Activated T-cell treated with anti-CD3 and anti-CD28 coated beads, Interleukin-2, amount 50 U/mL, for 72 hours (primary cell): ENCODE data around the gene MARVELD2. TPM values are rescaled to one million over a fixed set of nuclear protein-coding genes. Genes with fewer than 3 reads are reported as not detected.
"Not testable (repeated sequence)": the region's sequence is repeated elsewhere in the genome, so short reads cannot be mapped to it uniquely, and the experiment has no call there.

Source experiments
- ATAC-seq, 2 donors: fragments of 150-1000 bp; cut with Tn5 transposase; replicated peaks in 1 of 2; 2 replicates each; pipeline ENCODE4 v1.10.0; 2021; ENCODE audit warnings: moderate library complexity in 2 of 2, mild to moderate bottlenecking in 1 of 2
- DNase-seq, 2 donors: peaks; one replicate each; pipeline ENCODE4 v3.0.0; 2021 to 2022; ENCODE audit warnings: mixed read lengths in 1 of 2
- H3K27ac Mint-ChIP-seq: one replicate; pipeline ENCODE4 v1.8.0; 2022; ENCODE audit warnings: mild to moderate bottlenecking, moderate library complexity, mixed read lengths
- H3K27me3 Mint-ChIP-seq: one replicate; pipeline ENCODE4 v1.8.0; 2022; ENCODE audit warnings: low read depth, mixed read lengths
- H3K36me3 Mint-ChIP-seq, 2 donors: one replicate each; pipeline ENCODE4 v1.8.0; 2022; ENCODE audit warnings: mixed read lengths in 2 of 2, mild to moderate bottlenecking in 1 of 2; ENCODE audit not compliant: insufficient read depth in 2 of 2
- H3K4me1 Mint-ChIP-seq: one replicate; pipeline ENCODE4 v1.8.0; 2022; ENCODE audit warnings: low read depth, mixed read lengths
- H3K4me3 Mint-ChIP-seq, 2 donors: one replicate each; pipeline ENCODE4 v1.8.0; 2022; ENCODE audit warnings: mild to moderate bottlenecking in 2 of 2, mixed read lengths in 2 of 2, moderate library complexity in 2 of 2
- H3K9me3 Mint-ChIP-seq, 2 donors: one replicate each; pipeline ENCODE4 v1.8.0; 2022; ENCODE audit warnings: mixed read lengths in 2 of 2
- total RNA-seq, 2 donors: library from RNA; stranded (reverse); gene quantifications; one replicate each; pipeline ENCODE4 v1.2.3, GENCODE V29; 2022

The MARVELD2 gene
- total RNA-seq, 2 donors from 2014 or later: 0.74 to 0.76 TPM

GRCh38 chr5:69416699-69417098 lies 1.8 kb downstream of the MARVELD2 start:
- H3K36me3 Mint-ChIP-seq: peaks cover 0 to 5% of the 10 kb centered on the region in 2 donors

GRCh38 chr5:69418554-69418953 lies 3.6 kb downstream of the MARVELD2 start:
- peaks cover 8% of the 10 kb centered on the region for H3K4me1 Mint-ChIP-seq
- no peaks in the 10 kb centered on the region for H3K27me3 Mint-ChIP-seq
- DNase-seq (no peak), ATAC-seq (no peak)
- H3K36me3 Mint-ChIP-seq: peaks cover 0 to 4% of the 10 kb centered on the region in 2 donors
- H3K27ac Mint-ChIP-seq: no peak overlapping the region
- H3K9me3 Mint-ChIP-seq: no peaks in the 10 kb centered on the region
- H3K4me3 Mint-ChIP-seq: no peak overlapping the region

More at GRCh38 chr5:69416699-69417098, 1.8 kb downstream of the MARVELD2 start:
- H3K9me3 Mint-ChIP-seq: no peaks in the 10 kb centered on the region
- H3K27me3 Mint-ChIP-seq: no peaks in the 10 kb centered on the region
- peaks cover 8% of the 10 kb centered on the region for H3K4me1 Mint-ChIP-seq
- no peak overlapping the region for H3K4me3 Mint-ChIP-seq
- DNase-seq: no peak
- H3K27ac Mint-ChIP-seq: no peak overlapping the region
- no peak for ATAC-seq

GRCh38 chr5:69431424-69432303 lies 16.7 kb downstream of the MARVELD2 start:
- no peak for ATAC-seq
- no peak overlapping the region for H3K4me3 Mint-ChIP-seq
- H3K27ac Mint-ChIP-seq: peak overlapping the region; percentile 75
- no peaks in the 10 kb centered on the region for H3K27me3 Mint-ChIP-seq
- no peak for DNase-seq
- H3K36me3 Mint-ChIP-seq: no peaks in the 10 kb centered on the region
- no peaks in the 10 kb centered on the region for H3K9me3 Mint-ChIP-seq
- no peaks in the 10 kb centered on the region for H3K4me1 Mint-ChIP-seq

- H3K4me1 Mint-ChIP-seq: no peaks in the 10 kb centered on the region
- peak overlapping the region in 1 of 2 donors; percentile 46 for H3K4me3 Mint-ChIP-seq
- DNase-seq (no peak), ATAC-seq (peak; percentile 40 to 86)
- no peaks in the 10 kb centered on the region for H3K36me3 Mint-ChIP-seq
- H3K27me3 Mint-ChIP-seq: no peaks in the 10 kb centered on the region
- H3K27ac Mint-ChIP-seq: peak overlapping the region; percentile 86
- no peaks in the 10 kb centered on the region for H3K9me3 Mint-ChIP-seq
These were observed 17.7 kb downstream of the MARVELD2 start for GRCh38 chr5:69432412-69433206.

- not testable (repeated sequence) for DNase-seq, H3K4me3 Mint-ChIP-seq, ATAC-seq, H3K9me3 Mint-ChIP-seq, H3K4me1 Mint-ChIP-seq, H3K27ac Mint-ChIP-seq, H3K27me3 Mint-ChIP-seq, H3K36me3 Mint-ChIP-seq
These were observed 20.5 kb downstream of the MARVELD2 start for GRCh38 chr5:69435276-69435884.

- no peak overlapping the region for H3K27ac Mint-ChIP-seq
- H3K27me3 Mint-ChIP-seq: no peaks in the 10 kb centered on the region
- H3K9me3 Mint-ChIP-seq: no peaks in the 10 kb centered on the region
- no peaks in the 10 kb centered on the region for H3K4me1 Mint-ChIP-seq
- no peak overlapping the region for H3K4me3 Mint-ChIP-seq
- DNase-seq (no peak), ATAC-seq (no peak)
- no peaks in the 10 kb centered on the region for H3K36me3 Mint-ChIP-seq
These were observed 29.3 kb downstream of the MARVELD2 start for GRCh38 chr5:69444127-69444754.

GRCh38 chr5:69449511-69449910 lies 34.6 kb downstream of the MARVELD2 start:
- Mint-ChIP-seq H3K4me3 (no peak overlapping the region), H3K36me3 (no peaks in the 10 kb centered on the region), H3K4me1 (no peaks in the 10 kb centered on the region), H3K9me3 (no peaks in the 10 kb centered on the region), H3K27ac (no peak overlapping the region), H3K27me3 (no peaks in the 10 kb centered on the region)
- DNase-seq (no peak), ATAC-seq (no peak)

GRCh38 chr5:69450116-69450515 lies 35.2 kb downstream of the MARVELD2 start:
- no peaks in the 10 kb centered on the region for H3K36me3 Mint-ChIP-seq
- no peaks in the 10 kb centered on the region for H3K4me1 Mint-ChIP-seq
- ATAC-seq (no peak), DNase-seq (no peak)
- H3K27me3 Mint-ChIP-seq: no peaks in the 10 kb centered on the region
- H3K9me3 Mint-ChIP-seq: no peaks in the 10 kb centered on the region
- H3K4me3 Mint-ChIP-seq: no peak overlapping the region
- no peak overlapping the region for H3K27ac Mint-ChIP-seq

- not testable (repeated sequence) for H3K27ac Mint-ChIP-seq, DNase-seq, H3K4me3 Mint-ChIP-seq, H3K4me1 Mint-ChIP-seq, H3K9me3 Mint-ChIP-seq, H3K36me3 Mint-ChIP-seq, ATAC-seq, H3K27me3 Mint-ChIP-seq
These were observed 35.6 kb downstream of the MARVELD2 start for GRCh38 chr5:69450527-69450926.

- Mint-ChIP-seq H3K9me3 (peaks cover 0 to 3% of the 10 kb centered on the region in 2 donors), H3K36me3 (no peaks in the 10 kb centered on the region), H3K27me3 (no peaks in the 10 kb centered on the region), H3K27ac (no peak overlapping the region), H3K4me3 (no peak overlapping the region), H3K4me1 (no peaks in the 10 kb centered on the region)
- ATAC-seq: no peak
- DNase-seq: no peak
These were observed 37.2 kb downstream of the MARVELD2 start for GRCh38 chr5:69451941-69452647.

- H3K4me1 Mint-ChIP-seq, H3K36me3 Mint-ChIP-seq, H3K27me3 Mint-ChIP-seq, H3K27ac Mint-ChIP-seq, H3K4me3 Mint-ChIP-seq, H3K9me3 Mint-ChIP-seq, ATAC-seq, DNase-seq: not testable (repeated sequence)
These were observed 38.6 kb downstream of the MARVELD2 start for GRCh38 chr5:69453487-69453886.

GRCh38 chr5:69454460-69455249 lies 39.7 kb downstream of the MARVELD2 start:
- no peak overlapping the region for H3K4me3 Mint-ChIP-seq
- no peak for DNase-seq
- no peaks in the 10 kb centered on the region for H3K36me3 Mint-ChIP-seq
- H3K4me1 Mint-ChIP-seq: no peaks in the 10 kb centered on the region
- H3K27ac Mint-ChIP-seq: no peak overlapping the region
- H3K27me3 Mint-ChIP-seq: no peaks in the 10 kb centered on the region
- peaks cover 2 to 3% of the 10 kb centered on the region in 2 donors for H3K9me3 Mint-ChIP-seq
- no peak for ATAC-seq
